AG04449 (cell line): ENCODE data around the gene PRDM16.

Experiments
- CTCF ChIA-PET: fragments of 350-600 bp; formaldehyde crosslinking; extraction: SDS; loops from one replicate; lab custom pipeline; 2021; ENCODE audit warnings: antibody characterized with exemption; lab: Yijun Ruan, JAX
- POLR2A ChIA-PET: fragments of 400-600, 350-600 bp; formaldehyde crosslinking; extraction: SDS; loops from one replicate; lab custom pipeline; 2020; ENCODE audit warnings: antibody characterized with exemption, inconsistent platforms; lab: Yijun Ruan, JAX
- DNase-seq: peaks from one replicate; pipeline ENCODE4 v3.0.0-alpha.2; 2010; ENCODE audit warnings: low read depth, low spot score
- H3K4me3 ChIP-seq: 2 replicates; pipeline ENCODE4 v1.5.1; 2011; ENCODE audit warnings: low read depth, mild to moderate bottlenecking, control low read depth, low read length
- TF ChIP-seq, protein P1 (sequence below): IDR thresholded peaks from one replicate; pipeline ENCODE4 v1.5.1; 2011; ENCODE audit warnings: mild to moderate bottlenecking, moderate library complexity, low read length, control low read depth, inconsistent platforms; ENCODE audit not compliant: insufficient read depth; ENCODE audit errors: missing control alignments

PRDM16 gene

DNA sequence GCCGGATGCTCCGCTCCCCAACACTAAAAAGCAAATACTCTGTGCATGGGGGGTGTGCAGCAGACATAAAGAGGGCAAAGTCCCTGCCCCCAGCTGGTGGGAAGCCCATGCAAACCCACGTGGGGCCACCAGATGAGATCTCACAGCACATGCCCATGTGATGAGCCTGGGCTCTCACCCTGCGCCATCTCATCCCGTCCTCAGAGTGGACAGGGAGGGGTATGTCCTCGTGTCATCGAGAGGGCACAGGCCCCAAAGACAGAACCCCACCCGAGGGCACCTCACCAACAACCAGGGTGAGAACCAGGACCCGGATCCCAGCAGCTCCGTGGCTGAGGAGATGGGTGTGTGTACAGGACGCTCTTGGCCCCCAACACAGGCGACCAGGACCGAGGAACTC, 360.3 kb downstream of the PRDM16 start:
- TF ChIP-seq, protein P1, sequence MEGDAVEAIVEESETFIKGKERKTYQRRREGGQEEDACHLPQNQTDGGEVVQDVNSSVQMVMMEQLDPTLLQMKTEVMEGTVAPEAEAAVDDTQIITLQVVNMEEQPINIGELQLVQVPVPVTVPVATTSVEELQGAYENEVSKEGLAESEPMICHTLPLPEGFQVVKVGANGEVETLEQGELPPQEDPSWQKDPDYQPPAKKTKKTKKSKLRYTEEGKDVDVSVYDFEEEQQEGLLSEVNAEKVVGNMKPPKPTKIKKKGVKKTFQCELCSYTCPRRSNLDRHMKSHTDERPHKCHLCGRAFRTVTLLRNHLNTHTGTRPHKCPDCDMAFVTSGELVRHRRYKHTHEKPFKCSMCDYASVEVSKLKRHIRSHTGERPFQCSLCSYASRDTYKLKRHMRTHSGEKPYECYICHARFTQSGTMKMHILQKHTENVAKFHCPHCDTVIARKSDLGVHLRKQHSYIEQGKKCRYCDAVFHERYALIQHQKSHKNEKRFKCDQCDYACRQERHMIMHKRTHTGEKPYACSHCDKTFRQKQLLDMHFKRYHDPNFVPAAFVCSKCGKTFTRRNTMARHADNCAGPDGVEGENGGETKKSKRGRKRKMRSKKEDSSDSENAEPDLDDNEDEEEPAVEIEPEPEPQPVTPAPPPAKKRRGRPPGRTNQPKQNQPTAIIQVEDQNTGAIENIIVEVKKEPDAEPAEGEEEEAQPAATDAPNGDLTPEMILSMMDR, result no peak
- ChIA-PET POLR2A (no interaction called here), CTCF (no interaction called here)
- no peak overlapping the region for H3K4me3 ChIP-seq
- no peak for DNase-seq

DNA sequence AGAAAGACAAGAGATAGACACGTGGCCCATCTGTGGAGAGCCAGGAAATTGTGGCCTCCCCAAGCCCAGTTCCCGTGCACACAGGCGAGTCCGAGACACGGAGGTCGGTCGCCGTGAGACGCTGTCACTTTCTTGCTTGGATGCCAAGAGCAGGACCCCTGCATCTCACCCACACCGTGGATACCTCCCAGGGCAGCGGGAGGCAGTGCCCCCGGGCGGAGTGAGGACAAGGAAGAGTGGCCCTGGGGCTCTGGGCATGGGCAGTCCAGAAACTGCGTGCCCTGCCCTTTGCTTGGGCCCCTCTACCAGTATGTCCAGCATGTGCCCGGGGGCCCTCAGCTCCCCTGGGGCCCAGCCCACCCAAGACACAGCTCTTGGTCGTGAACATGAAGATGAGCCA, 360.8 kb downstream of the PRDM16 start:
- CTCF ChIA-PET, result no interaction called here
- H3K4me3 ChIP-seq, result no peak overlapping the region
- POLR2A ChIA-PET, result no interaction called here
- no peak for DNase-seq
- TF ChIP-seq, protein P1, result no peak

GRCh38 chr1:3430406-3430805, 361.4 kb downstream of the PRDM16 start:
- DNase-seq, result no peak
- TF ChIP-seq, protein P1, result no peak
- H3K4me3 ChIP-seq, result no peak overlapping the region
- ChIA-PET POLR2A (no interaction called here), CTCF (interaction anchor here (0.6 kb wide), 1 partner anchor 1023 kb away, joined by 3 read pairs; no protein-coding TSS in a partner anchor)

DNA sequence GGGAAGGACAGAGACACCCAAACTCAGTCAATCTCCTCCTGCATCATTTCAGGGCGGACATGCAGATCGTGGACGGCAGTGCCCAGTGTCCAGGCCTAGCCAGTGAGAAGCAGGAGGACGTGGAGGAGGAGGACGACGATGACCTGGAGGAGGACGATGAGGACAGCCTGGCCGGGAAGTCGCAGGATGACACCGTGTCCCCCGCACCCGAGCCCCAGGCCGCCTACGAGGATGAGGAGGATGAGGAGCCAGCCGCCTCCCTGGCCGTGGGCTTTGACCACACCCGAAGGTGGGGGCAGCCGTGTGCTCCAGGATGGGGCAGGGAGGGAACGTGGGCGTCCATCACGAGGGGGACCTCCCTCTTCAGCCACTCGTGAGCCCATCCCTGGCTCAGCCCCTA, 361.8 kb downstream of the PRDM16 start:
- DNase-seq, result no peak
- TF ChIP-seq, protein P1, result no peak
- H3K4me3 ChIP-seq, result no peak overlapping the region
- ChIA-PET POLR2A (no interaction called here), CTCF (interaction anchor here (0.6 kb wide), 1 partner anchor 1023 kb away, joined by 3 read pairs; no protein-coding TSS in a partner anchor)

DNA sequence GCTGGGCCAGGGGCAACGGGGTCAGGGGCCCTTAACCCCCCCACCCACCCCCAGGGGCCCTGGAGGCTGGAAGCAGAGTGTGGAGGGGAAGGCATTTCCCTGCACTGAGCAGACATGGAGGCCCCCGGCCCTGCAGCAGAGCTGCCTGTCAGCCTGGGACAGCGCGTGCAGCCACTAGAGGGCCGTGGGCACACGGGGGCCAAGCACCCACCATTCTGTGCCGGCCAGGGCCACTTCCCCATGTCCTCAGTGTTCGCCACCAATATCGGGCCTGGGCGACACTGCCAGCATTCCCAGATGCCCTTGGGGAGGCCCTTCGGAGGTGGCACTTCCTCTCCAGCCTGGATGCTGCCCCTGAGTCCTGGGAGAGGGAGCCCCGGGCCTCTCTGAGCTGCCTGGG, 362.3 kb downstream of the PRDM16 start:
- H3K4me3 ChIP-seq, result no peak overlapping the region
- DNase-seq, result no peak
- CTCF ChIA-PET, result no interaction called here
- POLR2A ChIA-PET, result no interaction called here
- TF ChIP-seq, protein P1, result peak; percentile 37

DNA sequence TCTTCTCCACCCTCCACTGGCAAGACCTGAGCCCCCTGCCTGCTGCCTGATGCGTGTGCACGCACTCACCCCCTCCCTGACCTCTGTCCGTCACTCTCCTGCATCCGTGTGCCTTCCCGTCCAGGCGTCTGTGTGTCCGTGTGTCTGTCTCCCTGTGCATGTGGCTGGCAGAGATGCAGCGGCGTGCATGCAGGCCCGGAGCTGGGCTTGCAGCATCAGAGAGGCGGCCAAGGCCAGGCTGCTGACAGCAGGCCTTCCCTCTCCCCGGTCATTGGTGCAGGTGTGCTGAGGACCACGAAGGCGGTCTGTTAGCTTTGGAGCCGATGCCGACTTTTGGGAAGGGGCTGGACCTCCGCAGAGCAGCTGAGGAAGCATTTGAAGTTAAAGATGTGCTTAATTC, 362.7 kb downstream of the PRDM16 start:
- TF ChIP-seq, protein P1, result no peak
- H3K4me3 ChIP-seq, result no peak overlapping the region
- POLR2A ChIA-PET, result no interaction called here
- CTCF ChIA-PET, result interaction anchor here (1.4 kb wide), 1 partner anchor 8 kb away, joined by 3 read pairs; no protein-coding TSS in a partner anchor
- no peak for DNase-seq
